ENCODE results near the gene ARAF.
"Not testable (repeated sequence)": the region's sequence is repeated elsewhere in the genome, so short reads cannot be mapped to it uniquely, and the experiment has no call there.

ARAF gene

GRCh38 chrX:47560934-47561658 lies at the start of gene ARAF:
ARAF (plus strand) TSS chrX:47561205; CDS start chrX:47562968, 1,763 bp downstream.
- in situ Hi-C loops (cut with MboI; ENCODE audit: low sequenced_read_pairs): no loop called here

GRCh38 chrX:47512383-47512782 lies 48.6 kb upstream of the ARAF start:
- in situ Hi-C loops (cut with MboI; ENCODE audit: low sequenced_read_pairs): not testable (repeated sequence)

GRCh38 chrX:47513034-47513965 lies 47.7 kb upstream of the ARAF start:
- in situ Hi-C loops (cut with MboI; ENCODE audit: low sequenced_read_pairs): not testable (repeated sequence)

- in situ Hi-C loops (cut with MboI; ENCODE audit: low sequenced_read_pairs): no loop called here
Observed at GRCh38 chrX:47514533-47515235, 46.3 kb upstream of the ARAF start.

DNA sequence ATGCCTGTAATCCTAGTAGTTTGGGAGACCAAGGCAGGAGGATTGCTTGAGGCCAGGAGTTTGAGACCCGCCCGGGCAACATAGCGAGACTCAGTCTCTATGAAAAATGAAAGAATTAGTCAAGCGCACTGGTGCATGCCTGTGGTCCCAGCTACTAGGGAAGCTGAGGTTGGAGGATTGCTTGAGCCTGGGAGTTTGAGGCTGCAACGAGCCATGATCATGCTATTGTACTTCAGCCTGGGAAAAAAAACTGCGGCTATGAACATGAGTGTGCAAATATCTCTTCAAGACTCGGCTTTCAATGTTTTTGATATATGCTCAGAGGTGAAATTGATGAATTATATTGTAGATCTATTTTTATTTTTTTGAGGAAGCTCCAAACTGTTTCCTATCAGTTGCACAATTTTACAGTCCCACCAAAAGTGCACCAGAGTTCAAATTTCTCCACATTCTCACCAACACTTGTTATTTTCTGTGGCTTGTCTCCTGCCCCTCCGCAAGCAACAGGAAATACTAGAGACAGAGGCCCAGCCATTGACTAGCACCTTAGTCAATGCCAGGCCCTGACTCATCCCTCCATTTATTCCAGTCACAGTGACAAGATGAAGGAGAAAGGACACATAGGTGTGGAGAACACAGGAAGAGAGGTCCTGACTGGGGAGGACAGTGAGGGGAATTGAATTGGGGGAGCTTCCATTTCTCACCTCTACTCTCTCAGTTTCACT lies 44.9 kb upstream of the ARAF start:
- in situ Hi-C loops (cut with MboI; ENCODE audit: low sequenced_read_pairs): no loop called here

DNA sequence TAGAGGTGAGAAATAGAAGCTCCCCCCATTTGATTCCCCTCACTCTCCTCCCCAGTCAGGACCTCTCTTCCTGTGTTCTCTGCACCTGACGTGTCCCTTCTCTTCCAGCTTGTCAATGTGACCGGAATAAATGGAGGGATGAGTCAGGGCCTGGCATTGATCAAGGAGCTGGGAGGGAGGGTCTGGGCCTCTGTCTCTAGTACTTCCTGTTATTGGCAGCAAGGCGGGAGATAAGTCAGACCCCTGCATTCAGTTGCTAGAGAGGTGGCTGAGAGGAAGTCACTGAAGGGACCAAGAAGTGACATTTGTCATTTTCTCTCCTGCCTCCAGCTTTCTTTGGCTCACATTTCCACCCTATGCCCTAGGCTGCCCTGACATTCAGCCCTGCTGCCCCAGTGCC lies 42.9 kb upstream of the ARAF start:
- in situ Hi-C loops (cut with MboI; ENCODE audit: low sequenced_read_pairs): no loop called here

DNA sequence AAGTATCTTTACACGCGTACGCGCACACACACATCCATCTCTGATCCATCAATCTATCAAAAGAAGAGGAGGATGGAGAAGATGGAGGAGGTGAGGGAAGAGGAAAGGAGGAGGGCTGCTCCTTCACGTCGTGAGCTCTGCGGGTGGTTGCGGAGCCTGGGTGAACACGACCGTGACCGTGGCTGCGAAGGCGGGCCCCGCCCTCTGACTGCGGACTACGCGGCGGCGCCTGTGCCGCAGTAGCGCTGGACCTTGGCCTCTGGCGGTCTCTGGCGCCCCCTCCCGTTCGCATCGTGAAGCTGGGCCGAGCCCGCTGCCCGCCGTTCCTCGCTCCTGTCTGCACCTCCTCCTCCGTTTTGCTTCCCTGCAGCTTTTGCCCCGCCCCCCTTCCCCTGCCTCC lies 37.7 kb upstream of the ARAF start:
- in situ Hi-C loops (cut with MboI; ENCODE audit: low sequenced_read_pairs): no loop called here

DNA sequence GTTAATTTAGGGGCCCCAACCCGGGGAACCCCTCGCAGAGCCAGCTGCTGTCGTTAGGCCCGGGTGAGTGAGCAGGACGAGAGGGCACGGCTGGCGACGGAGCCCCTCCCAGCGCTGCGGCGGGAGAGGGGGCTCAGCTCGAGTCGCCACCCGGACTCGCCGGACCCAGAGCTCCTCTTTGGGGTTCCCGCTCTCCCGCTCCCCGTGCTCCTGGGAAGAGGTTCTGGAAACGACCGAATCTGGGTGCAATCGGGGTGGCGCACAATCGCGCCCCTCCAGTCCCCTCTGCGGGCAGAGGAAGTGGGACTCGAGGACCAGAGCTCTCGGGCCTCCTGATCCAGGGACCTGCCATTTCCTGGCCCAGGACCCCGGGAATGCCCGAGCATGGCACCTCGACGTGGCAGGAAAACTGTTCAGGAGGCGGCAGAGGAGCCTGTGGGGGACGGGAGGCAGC lies 37.3 kb upstream of the ARAF start:
- in situ Hi-C loops (cut with MboI; ENCODE audit: low sequenced_read_pairs): no loop called here

DNA sequence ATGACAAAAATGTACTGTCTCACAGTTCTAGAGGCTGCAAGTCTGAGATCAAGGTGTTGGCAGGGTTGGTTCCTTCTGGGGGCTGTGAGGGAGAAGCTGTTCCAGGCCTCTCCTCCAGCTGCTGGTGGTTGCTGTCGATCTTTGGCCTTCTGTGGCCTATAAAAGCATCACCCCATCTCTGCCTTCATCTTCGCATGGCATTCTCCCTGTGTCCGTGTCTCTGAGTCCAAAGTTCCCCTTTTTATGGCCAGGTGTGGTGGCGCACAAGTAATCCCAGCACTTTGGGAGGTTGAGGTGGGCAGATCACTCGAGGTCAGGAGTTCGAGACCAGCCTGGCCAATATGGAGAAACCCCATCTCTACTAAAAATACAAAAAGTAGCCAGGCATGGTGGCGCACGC lies 31.5 kb upstream of the ARAF start:
- in situ Hi-C loops (cut with MboI; ENCODE audit: low sequenced_read_pairs): no loop called here

- in situ Hi-C loops (cut with MboI; ENCODE audit: low sequenced_read_pairs): no loop called here
Observed at GRCh38 chrX:47530049-47530448, 31.0 kb upstream of the ARAF start.

DNA sequence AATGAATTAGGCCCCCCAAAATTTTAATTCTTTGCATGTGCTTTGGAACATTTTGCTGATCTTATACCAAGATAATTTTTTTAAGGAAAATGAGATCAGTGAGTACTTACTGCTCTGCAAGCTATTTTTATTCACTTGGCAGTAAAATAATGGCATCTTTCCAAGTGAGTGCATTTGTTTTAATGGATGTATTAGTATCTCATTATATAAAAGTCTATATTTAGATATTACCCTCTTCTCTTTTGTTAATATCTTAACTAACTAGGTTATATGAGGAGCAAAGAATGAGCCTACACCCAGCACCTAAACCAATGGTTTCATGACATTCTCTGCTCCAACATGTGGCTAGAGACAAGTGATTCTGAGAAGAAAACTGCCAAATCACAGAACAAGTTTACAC lies 21.1 kb upstream of the ARAF start:
- in situ Hi-C loops (cut with MboI; ENCODE audit: low sequenced_read_pairs): no loop called here

- in situ Hi-C loops (cut with MboI; ENCODE audit: low sequenced_read_pairs): no loop called here
Observed at GRCh38 chrX:47540754-47541538, 20.1 kb upstream of the ARAF start.

DNA sequence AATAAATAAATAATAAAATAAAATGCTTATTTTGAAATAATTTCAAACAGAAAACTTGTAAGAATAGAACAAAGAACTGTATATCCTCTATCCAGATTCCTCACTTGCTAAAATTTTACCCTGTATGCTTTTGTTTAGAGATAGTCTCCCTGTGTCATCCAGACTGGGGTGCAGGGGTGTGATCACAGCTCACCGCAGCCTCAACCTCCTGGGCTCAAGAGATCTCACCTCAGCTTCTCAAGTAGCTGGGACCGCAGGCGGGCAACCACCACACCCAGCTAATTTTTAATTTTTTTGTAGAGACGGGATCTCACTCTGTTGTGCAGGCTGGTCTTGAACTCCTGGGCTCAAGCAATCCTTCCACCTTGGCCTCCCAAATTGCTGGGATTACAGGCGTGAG lies 17.5 kb upstream of the ARAF start:
- in situ Hi-C loops (cut with MboI; ENCODE audit: low sequenced_read_pairs): no loop called here

GRCh38 chrX:47556045-47556623 lies 4.9 kb upstream of the ARAF start:
- in situ Hi-C loops (cut with MboI; ENCODE audit: low sequenced_read_pairs): no loop called here

GRCh38 chrX:47558436-47558835 lies 2.6 kb upstream of the ARAF start:
- in situ Hi-C loops (cut with MboI; ENCODE audit: low sequenced_read_pairs): no loop called here

DNA sequence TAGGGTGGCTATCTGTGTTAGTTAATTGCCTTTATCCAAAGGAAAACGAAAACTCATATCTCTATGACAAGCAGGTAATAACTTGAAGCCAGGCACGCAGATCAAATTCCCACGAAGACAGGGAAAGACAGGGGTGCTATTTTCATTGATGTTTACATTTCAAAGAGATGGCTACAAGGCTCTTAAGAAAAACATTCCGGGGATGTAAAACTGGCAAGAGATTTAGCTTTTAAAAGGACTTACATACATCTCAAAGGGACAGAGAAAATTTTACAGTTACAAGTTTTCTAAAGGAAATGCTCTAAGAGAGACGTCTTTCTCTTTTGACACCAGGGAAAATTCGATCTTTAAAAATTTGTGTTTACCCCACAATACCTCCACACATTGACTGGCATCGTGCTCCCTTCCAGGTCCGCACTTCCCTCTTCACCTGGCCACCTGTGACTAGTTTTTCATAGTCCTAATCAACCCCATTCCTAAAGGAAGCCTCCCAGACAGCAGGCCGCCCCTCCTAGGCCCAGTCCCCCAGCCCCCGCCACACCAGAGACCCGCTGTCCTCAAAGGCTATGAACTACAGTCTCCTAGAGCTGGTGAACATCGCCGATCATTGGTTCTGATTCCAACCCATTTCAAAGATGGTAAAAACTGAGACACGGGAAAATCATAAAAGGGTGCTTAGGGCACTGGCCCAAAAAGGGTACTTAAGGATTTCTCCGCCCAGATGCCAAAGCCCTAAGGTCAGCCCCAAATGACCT lies 649 bp upstream of the ARAF start:
- in situ Hi-C loops (cut with MboI; ENCODE audit: low sequenced_read_pairs): no loop called here

DNA sequence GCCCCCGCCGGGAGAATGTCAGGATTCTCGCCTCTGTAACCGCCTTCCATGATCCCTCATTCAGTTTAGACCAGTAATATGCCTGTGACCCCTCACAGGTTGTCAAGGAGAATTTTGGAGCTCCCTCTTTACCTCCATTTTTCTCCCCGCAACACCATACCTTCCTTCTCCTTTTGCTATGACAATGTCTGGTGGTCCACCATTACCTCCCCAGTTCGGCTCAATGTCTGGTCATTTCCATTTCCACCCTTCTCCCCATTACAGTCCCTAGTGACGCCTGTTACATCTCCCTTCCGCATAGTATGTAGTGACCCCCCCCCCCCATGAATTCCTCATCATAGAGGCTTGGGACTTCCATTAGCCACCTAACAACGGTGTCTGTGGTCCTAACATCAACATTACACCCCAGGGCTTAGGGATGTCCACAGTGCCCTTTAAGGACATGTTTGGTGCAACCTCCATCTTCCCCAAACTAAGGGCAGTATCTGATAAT lies 700 bp downstream of the ARAF start:
- in situ Hi-C loops (cut with MboI; ENCODE audit: low sequenced_read_pairs): no loop called here

DNA sequence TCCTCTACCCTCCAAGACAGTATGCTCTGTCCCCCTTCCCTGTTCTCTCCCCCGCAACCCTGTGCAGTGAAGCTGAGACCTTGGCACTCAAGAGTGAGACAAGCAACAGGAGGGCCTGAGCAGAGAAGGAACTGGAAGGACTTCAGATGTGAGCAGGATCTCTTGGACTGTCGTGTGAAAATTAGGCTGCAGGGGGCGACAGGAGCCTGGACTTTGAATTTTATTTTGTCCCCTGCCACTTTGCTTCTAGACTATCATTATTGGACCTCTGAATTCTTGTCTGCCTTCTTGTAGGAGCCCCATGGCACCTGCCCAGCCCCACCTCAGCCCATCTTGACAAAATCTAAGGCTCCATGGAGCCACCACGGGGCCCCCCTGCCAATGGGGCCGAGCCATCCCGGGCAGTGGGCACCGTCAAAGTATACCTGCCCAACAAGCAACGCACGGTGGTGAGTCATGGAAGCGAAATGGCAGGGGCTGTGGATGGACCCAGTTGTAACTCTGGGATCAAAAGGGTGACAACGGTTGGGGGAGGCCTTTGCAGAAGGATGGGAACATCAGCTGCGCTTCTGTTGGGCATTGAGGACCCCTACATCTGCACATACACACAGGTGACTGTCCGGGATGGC lies 1.7 kb downstream of the ARAF start:
- in situ Hi-C loops (cut with MboI; ENCODE audit: low sequenced_read_pairs): no loop called here

Data from hTERT RPE-1 (cell line).